GM18873 (cell line): Measurements from ENCODE around the gene AGPAT1.

ENCODE experiments used
- ATAC-seq: cut with Tn5 transposase; IDR thresholded peaks from one replicate; pipeline ENCODE4 v1.9.1; 2021; ENCODE audit warnings: mild to moderate bottlenecking, moderate library complexity, moderate number of reproducible peaks; ENCODE audit not compliant: unreplicated experiment, low FRiP score

AGPAT1 gene

GRCh38 chr6:32173051-32173727 is 2.7 kb downstream of the AGPAT1 start:
- no peak for ATAC-seq

DNA sequence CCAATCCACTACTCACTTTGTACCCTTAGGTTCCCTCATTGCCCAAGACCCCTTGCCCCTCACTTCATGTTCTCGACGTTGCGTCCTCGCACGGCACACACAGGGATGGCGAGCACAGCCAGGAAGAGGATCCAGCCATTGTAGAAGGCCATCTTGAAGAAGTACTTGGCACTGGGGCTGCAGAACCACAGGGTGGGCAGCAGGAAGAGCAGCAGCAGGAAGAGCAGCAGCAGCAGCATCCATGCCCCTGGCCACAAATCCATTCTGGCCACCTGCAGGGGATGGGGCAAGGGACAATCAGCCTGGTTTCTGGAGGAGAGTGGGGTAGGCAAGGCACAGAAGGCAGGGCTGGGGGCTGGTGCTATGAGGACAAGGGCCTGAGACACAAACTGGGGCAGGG is 4.7 kb downstream of the AGPAT1 start:
- no peak for ATAC-seq

- ATAC-seq, result no peak
These were observed 5.6 kb downstream of the AGPAT1 start for GRCh38 chr6:32170294-32170693.

GRCh38 chr6:32168807-32169591 is 6.9 kb downstream of the AGPAT1 start:
- no peak for ATAC-seq

DNA sequence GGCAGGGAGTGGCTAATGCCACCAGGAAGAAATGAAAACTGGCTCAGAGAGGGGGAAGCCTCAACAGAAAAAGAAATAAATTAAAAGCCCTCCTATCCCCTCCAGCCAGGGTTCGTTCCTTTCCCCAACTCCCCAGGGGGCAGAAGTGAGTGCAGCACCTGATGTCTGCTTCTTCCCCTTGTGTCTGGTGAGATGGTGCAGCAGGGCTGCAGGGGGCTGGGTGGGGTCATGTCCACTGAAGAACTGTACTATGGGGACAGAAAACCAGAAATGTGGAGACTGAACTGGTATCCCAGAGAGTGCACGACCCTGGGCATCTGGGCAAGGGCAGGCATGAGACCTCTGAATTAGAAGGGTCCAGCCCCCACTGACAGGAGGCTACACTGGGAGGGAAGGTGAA is 7.5 kb downstream of the AGPAT1 start:
- ATAC-seq, result no peak

GRCh38 chr6:32167761-32168262 is 8.1 kb downstream of the AGPAT1 start:
- no peak for ATAC-seq

DNA sequence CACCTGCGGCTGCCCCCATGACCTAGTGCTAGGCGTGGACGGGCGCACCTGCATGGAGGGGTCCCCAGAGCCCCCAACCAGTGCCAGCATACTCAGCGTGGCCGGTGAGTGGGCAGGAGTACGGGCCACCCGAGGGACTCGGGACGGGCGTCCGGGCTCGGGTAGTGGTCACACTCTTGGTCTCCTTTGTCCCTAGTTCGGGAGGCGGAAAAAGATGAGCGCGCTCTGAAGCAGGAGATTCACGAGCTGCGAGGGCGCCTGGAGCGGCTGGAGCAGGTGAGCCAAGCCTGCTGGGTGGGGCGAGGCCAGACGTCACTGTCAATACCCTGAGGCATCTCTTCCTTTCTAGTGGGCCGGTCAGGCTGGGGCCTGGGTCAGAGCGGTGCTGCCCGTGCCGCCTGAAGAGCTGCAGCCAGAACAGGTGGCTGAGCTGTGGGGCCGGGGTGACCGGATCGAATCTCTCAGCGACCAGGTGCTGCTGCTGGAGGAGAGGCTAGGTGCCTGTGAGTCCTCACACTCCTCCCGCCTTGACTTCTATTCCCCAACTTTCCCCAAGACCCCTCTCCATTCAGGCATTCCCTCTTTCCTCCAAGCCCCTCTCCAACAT is 8.6 kb downstream of the AGPAT1 start:
- no peak for ATAC-seq

DNA sequence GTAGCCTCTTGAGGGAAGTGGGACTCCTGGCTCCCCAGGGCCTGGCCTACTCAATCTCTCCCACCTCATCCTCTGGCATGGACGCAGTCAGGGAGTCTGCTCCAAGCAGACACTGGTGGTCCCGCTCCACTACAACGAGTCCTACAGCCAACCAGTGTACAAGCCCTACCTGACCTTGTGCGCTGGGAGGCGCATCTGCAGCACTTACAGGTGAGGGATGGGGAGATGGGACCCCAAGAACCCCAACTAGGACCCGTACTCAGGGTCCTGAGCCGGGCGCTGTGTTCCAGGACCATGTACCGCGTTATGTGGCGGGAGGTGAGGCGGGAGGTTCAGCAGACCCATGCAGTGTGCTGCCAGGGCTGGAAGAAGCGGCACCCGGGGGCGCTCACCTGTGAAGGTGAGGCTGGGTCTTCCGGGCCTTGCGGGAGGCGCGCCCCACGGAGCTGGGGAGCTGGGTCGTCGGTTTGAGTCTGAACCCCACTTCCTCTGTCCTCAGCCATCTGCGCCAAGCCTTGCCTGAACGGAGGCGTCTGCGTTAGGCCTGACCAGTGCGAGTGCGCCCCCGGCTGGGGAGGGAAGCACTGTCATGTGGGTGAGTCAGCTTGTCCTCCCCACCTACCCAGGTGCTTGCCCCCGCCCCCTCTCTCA is 9.3 kb downstream of the AGPAT1 start:
- ATAC-seq, result no peak

DNA sequence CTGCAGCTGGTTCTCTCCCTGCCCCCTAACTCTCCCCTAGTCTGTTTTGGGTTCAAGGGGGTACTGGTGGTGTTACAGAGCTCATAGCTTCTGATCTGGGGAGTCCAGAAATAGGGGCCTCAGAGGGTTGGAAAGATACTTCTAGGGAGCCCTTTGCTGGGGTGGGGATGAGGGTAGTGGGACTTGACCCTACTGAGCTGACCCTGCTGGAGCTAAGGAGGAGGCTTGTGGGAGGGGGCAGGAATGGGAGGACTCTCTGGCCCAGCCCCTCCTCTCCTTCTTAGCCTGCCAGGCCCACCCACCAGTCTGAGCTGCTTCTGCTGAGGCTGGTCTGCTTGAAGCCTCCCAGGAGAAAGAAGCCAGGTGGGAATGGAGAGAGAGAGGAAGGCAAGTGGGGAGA is 11.6 kb downstream of the AGPAT1 start, which contains the start of gene EGFL8:
Gene EGFL8 (plus strand): TSS at position 301 of the 400 bp plus-strand sequence. CDS start 1,571 bp downstream, outside the sequence.
- ATAC-seq, result no peak

- no peak for ATAC-seq
These were observed 12.2 kb downstream of the AGPAT1 start for GRCh38 chr6:32163559-32164258.

DNA sequence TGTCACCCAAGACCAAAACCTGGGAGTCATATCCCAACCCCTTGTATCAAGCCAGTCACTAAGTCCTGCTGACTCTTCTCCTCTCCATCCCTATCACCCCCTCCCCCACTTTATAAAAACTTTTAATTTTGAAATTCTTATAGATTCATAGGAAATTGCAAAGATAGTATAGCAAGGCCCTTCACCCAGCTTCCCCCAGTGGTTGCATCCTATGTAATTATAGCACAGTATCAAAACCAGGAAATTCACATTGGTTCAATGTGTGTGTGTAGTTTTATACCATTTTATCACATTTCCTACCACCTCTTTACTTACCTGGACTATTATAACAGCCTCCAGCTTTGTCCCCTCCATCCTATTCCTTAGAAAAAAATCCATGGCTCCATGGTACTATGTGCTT is 17.8 kb downstream of the AGPAT1 start:
- no peak for ATAC-seq

DNA sequence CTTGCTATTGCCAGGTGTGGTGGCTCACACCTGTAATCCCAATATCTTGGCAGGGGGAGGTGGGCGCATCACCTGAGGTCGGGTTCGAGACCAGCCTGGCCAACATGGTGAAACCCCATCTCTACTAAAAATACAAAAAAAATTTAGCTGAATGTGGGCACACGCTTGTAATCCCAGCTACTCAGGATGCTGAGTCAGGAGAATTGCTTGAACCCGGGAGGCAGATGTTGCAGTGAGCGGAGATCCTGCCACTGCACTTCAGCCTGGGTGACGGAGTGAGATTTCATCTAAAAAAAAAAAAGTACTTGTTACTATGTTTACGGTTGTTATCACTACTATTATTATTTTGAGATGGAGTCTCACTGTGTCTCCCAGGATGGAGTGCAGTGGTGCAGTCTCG is 19.0 kb downstream of the AGPAT1 start:
- ATAC-seq, result no peak

DNA sequence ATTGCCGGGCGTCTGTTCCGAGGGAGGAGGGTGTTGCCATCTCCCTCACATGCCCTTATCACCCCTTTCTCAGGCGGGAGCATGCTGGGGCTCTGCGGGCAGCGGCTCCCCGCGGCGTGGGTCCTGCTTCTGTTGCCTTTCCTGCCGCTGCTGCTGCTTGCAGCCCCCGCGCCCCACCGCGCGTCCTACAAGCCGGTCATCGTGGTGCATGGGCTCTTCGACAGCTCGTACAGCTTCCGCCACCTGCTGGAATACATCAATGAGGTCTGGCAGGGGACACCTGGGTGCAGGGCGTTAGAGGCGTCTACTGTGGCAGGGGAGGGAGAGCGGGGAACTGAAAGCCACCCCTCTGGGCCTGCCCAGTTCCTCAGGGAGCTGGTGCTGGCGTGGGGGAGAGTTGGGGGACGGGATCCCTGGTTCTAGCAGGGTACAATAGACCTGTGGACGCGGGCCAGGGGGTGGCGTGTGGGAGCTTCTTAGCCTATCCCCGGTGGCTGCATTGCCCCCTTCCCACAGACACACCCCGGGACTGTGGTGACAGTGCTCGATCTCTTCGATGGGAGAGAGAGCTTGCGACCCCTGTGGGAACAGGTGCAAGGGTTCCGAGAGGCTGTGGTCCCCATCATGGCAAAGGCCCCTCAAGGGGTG is 21.2 kb downstream of the AGPAT1 start:
- no peak for ATAC-seq

- no peak for ATAC-seq
These were observed 22.0 kb downstream of the AGPAT1 start, which contains the start of gene PPT2 for GRCh38 chr6:32153564-32154513. Gene PPT2 (plus strand): TSS chr6:32154141. CDS start chr6:32154595, 454 bp downstream.

- no peak for ATAC-seq
These were observed 22.9 kb downstream of the AGPAT1 start for GRCh38 chr6:32152769-32153563.

- no peak for ATAC-seq
These were observed 23.8 kb downstream of the AGPAT1 start, which contains the start of gene PRRT1 for GRCh38 chr6:32151863-32152768. Gene PRRT1 (minus strand): TSS chr6:32151939. CDS start chr6:32151827, 112 bp downstream.
